ENCODE results near the gene UNC13D.
A peak's percentile ranks its signal among the peaks of the same experiment; 100 is the strongest.

GRCh38 chr17:75778861-75779249 lies 65.3 kb downstream of the UNC13D start:
- TF ChIP-seq POLR2AphosphoS5 (IDR thresholded peaks at IDR 0.05), result peak in 1 of 4 donors; percentile 26
- no peak for TF ChIP-seq EP300 (IDR thresholded peaks at IDR 0.05)

Measured in sigmoid colon (tissue), 4 donors.